ENCODE measurements around the gene ZNF506.
"Not testable (repeated sequence)": the region's sequence is repeated elsewhere in the genome, so short reads cannot be mapped to it uniquely, and the experiment has no call there.

ZNF506 gene

DNA sequence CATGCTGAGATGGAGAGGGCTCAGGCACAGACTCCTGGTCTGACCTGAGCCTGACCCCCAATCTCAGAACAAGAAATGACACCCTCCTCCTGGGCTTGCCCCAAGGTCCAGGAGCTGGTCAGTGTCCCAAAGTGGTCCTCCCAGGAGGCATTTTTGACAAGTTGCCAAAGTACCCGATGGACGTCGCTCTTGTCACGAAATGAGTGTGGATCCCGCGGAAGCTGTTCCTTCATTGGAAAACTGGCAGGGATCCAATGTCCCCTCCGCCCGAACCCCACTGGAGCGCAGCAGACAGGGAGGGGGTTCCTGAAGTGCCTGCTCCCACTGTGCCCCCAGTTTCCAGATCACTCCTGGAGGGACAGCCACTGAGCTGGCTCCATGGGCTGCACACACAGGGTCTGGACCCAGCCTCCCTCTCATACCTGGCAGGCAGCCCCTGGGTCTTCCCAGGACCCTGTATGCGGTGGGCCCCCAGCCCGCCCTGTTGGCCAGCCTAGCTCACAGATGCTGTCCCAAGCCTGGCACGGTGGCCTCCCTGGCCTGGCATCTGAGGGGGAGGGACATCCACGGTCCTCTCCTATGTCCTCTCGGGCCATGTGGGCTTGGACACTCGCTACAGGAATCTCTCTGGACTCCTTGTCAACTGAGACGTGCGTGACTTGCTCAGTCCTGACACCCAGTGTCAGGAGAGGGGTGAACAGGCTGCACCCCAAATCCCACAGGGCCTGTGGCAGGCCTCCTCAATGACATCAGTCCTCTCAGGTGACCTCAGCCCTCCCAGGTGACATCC is 75.9 kb downstream of the ZNF506 start:
- no peak for DNase-seq (ENCODE audit: low read depth, low spot score)

DNA sequence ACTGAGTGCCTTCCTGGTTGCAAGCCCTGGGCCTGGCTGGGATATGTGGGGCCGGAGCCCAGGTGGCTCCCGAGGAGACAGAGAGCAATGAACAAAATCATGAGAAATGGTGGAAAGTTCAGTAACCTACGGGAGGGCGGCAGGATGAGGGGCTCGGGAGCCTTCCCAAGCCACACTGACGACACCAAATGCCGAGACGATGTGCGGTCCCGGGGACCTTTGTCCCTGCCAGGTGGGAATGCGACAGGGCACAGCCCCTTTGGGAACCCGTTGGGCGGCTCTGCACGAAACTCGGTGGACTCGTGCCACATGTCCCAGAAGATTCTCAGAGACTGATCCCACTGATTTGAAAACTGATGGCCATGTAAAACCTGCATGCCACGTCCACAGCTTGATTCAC is 76.9 kb downstream of the ZNF506 start:
- DNase-seq (ENCODE audit: low read depth, low spot score) = no peak

DNA sequence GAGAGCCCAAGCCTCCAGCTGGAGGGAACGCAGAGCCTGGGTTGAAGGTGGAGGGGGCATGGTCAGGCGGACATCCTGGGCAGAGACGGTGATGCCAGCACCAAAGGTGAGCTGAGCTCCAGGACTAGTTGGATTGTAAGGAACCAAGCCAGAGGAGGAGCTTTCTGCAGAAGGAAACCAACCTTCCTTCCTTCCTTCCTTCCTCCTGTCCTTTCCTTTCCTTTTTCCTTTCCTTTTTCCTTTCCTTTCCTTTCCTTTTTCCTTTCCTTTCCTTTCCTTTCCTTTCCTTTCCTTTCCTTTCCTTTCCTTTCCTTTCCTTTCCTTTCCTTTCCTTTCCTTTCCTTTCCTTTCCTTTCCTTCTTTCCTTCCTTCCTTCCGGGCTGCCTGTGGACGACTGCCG is 77.6 kb downstream of the ZNF506 start:
- not testable (repeated sequence) for DNase-seq (ENCODE audit: low read depth, low spot score)

DNA sequence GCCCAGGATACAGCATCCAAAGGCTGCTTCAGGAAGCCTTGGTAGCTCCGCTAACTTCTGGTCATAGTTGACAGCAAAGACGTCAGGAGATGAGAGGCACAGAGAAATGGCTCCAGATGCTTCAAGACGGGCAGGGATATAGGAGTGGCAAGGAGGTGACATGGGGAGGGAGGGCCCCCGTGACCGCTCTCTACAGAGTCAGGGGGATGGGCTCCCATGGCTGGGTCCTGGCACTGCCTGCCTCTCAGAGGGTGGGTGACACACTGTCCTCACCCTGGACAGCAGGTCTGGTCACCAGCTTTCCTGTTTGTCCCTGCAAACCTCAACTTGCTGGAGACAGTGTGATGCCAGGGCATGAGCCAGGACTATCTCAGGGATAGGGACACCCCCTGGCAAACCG is 78.4 kb downstream of the ZNF506 start:
- DNase-seq (ENCODE audit: low read depth, low spot score) = no peak

DNA sequence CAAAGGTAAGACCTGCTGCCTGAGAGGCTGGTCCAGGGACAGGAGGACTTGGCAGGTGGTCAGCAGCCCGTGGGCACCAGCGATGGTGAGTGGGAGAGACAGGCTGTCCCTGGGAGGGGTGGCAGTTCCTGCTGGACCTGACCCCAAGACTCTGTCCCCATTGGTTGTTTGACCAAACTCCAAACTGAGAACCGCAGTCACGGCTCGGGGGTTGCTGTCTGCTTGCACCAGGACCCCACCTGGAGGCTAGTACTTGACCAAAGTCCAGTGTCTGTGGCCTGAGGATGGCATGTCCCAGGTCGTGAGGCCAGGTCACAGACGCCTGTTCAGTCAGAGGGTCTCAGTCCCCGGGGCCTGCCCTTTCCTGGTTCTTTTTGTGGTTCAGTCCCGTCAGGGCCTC is 78.8 kb downstream of the ZNF506 start:
- DNase-seq (ENCODE audit: low read depth, low spot score) = no peak
